ENCODE results near the gene CYP2W1.

CYP2W1 gene

GRCh38 chr7:982511-983003, 424 bp upstream of the CYP2W1 start:
- DNase-seq = no peak

- no peak for DNase-seq
These were observed 663 bp downstream of the CYP2W1 start for GRCh38 chr7:983616-984071.

GRCh38 chr7:984361-985126, 1.6 kb downstream of the CYP2W1 start:
- no peak for DNase-seq

GRCh38 chr7:985127-985416, 2.1 kb downstream of the CYP2W1 start:
- no peak for DNase-seq

GRCh38 chr7:985915-986741, 3.1 kb downstream of the CYP2W1 start:
- no peak for DNase-seq

- no peak for DNase-seq
These were observed 4.1 kb downstream of the CYP2W1 start for GRCh38 chr7:986766-987751.

- DNase-seq = no peak
These were observed 4.9 kb downstream of the CYP2W1 start for GRCh38 chr7:987909-988308.

- DNase-seq = peak in 2 of 4 experiments; percentile 34 to 51
These were observed 5.5 kb downstream of the CYP2W1 start for GRCh38 chr7:988426-988911.

- no peak for DNase-seq
These were observed 6.1 kb downstream of the CYP2W1 start for GRCh38 chr7:988963-989529.

GRCh38 chr7:990352-990932, 7.5 kb downstream of the CYP2W1 start:
- DNase-seq = no peak

- DNase-seq = no peak
These were observed 8.2 kb downstream of the CYP2W1 start for GRCh38 chr7:990933-991728.

- no peak for DNase-seq
These were observed 9.0 kb downstream of the CYP2W1 start for GRCh38 chr7:991729-992656.

GRCh38 chr7:992709-993607, 10.0 kb downstream of the CYP2W1 start:
- DNase-seq = peak; percentile 96 to 98 (median 97)

- DNase-seq = no peak
These were observed 11.8 kb downstream of the CYP2W1 start for GRCh38 chr7:994592-995308.

GRCh38 chr7:995571-995970, 12.6 kb downstream of the CYP2W1 start:
- DNase-seq = no peak

GRCh38 chr7:996079-996872, 13.3 kb downstream of the CYP2W1 start:
- DNase-seq = peak; percentile 24 to 47 (median 37)

Measured in suppressor macrophage (primary cell).